B cell (primary cell): Measurements from ENCODE around the gene NFIB. TPM values are rescaled to one million over a fixed set of nuclear protein-coding genes. Genes with fewer than 3 reads are reported as not detected.

Source experiments
- ATAC-seq: fragments of 200-7000 bp; cut with Tn5 transposase; one replicate; pipeline ENCODE4 v1.10.0; 2021; ENCODE audit warnings: low read depth, mild to moderate bottlenecking, moderate number of reproducible peaks, moderate library complexity
- CTCF ChIA-PET: fragments of 350-600 bp; sonication (Branson Sonifier 250); formaldehyde crosslinking; loops from one replicate; lab custom pipeline; 2021; ENCODE audit warnings: antibody characterized with exemption, inconsistent platforms; lab: Charles Lee
- POLR2A ChIA-PET: fragments of 350-600 bp; sonication (Branson Sonifier 250); formaldehyde crosslinking; loops from one replicate; lab custom pipeline; 2021; ENCODE audit warnings: antibody characterized with exemption; lab: Charles Lee
- DNase-seq: peaks from one replicate; pipeline ENCODE4 v3.0.0; 2013
- H2AFZ ChIP-seq: 2 replicates; pipeline ENCODE4 v1.6.1; 2012; ENCODE audit warnings: mild to moderate bottlenecking, low read depth, low read length; ENCODE audit not compliant: insufficient read depth, poor library complexity, severe bottlenecking
- H3K27ac ChIP-seq, 2 donors: 1 replicate in 1 of 2; 2 replicates in 1 of 2; pipeline ENCODE4 v1.5.1; 2012 to 2013; ENCODE audit warnings: low read length in 2 of 2, mild to moderate bottlenecking in 2 of 2, moderate library complexity in 1 of 2
- H3K27me3 ChIP-seq, 4 experiments: fragments of 200-600 bp in 1 of 4; sonication (generic) in 1 of 4; replicated peaks in 1 of 4; 1 replicate in 2 of 4; 2 replicates in 2 of 4; pipeline versions ENCODE4 v1.6.1 to v1.7.0; 2013 to 2016; ENCODE audit warnings: low read length in 3 of 4, mild to moderate bottlenecking in 2 of 4, mixed read lengths in 1 of 4, moderate library complexity in 1 of 4; ENCODE audit not compliant: insufficient read depth in 4 of 4, control insufficient read depth in 3 of 4; ENCODE audit errors: control extremely low read depth in 1 of 4
- H3K36me3 ChIP-seq, 2 experiments: replicated peaks in 1 of 2; 1 replicate in 1 of 2; 2 replicates in 1 of 2; pipeline versions ENCODE4 v1.6.1 to v1.7.1; 2013; ENCODE audit warnings: low read length in 1 of 2; ENCODE audit not compliant: insufficient read depth in 2 of 2, control insufficient read depth in 1 of 2; ENCODE audit errors: control extremely low read depth in 1 of 2, extremely low read depth in 1 of 2
- H3K4me1 ChIP-seq, 2 donors: fragments of 200-600 bp in 1 of 2; sonication (generic) in 1 of 2; 1 replicate in 1 of 2; 2 replicates in 1 of 2; pipeline versions ENCODE4 v1.5.1 to v1.6.1; 2013 to 2017; ENCODE audit warnings: low read length in 2 of 2; ENCODE audit not compliant: control insufficient read depth in 2 of 2, insufficient read depth in 2 of 2
- H3K4me2 ChIP-seq: replicated peaks from 2 replicates; pipeline ENCODE3; 2012; ENCODE audit warnings: mild to moderate bottlenecking, low read depth, low read length; ENCODE audit not compliant: poor library complexity, severe bottlenecking
- H3K4me3 ChIP-seq, 5 experiments: fragments of 200-600 bp in 1 of 5; sonication (generic) in 1 of 5; 1 replicate in 3 of 5; 2 replicates in 2 of 5; pipeline versions ENCODE4 v1.5.1 to v1.7.0; 2011 to 2016; ENCODE audit warnings: low read length in 4 of 5, mild to moderate bottlenecking in 4 of 5, low read depth in 2 of 5, control low read depth in 1 of 5, moderate library complexity in 1 of 5; ENCODE audit not compliant: insufficient read depth in 1 of 5; ENCODE audit errors: control extremely low read depth in 1 of 5, extremely low read depth in 1 of 5
- H3K79me2 ChIP-seq: fragments of 200-600 bp; sonication (generic); one replicate; pipeline ENCODE4 v1.6.0; 2016; ENCODE audit warnings: low read length; ENCODE audit not compliant: control insufficient read depth, insufficient read depth
- H3K9ac ChIP-seq: fragments of 200-600 bp; sonication (generic); 2 replicates; pipeline ENCODE4 v1.6.1; 2017; ENCODE audit warnings: mild to moderate bottlenecking, low read length, moderate library complexity
- H3K9me3 ChIP-seq, 3 donors: one replicate each; pipeline versions ENCODE4 v1.6.1 to v1.7.1; 2013; ENCODE audit warnings: low read length in 2 of 3; ENCODE audit not compliant: control insufficient read depth in 2 of 3, insufficient read depth in 1 of 3; ENCODE audit errors: control extremely low read depth in 1 of 3
- H4K20me1 ChIP-seq: 2 replicates; pipeline ENCODE4 v1.6.0; 2012; ENCODE audit warnings: mild to moderate bottlenecking, low read length; ENCODE audit not compliant: insufficient read depth, control insufficient read depth, poor library complexity, severe bottlenecking
- H3K27ac Mint-ChIP-seq: one replicate; pipeline ENCODE4 v1.8.0; 2021; ENCODE audit warnings: mixed read lengths
- H3K27me3 Mint-ChIP-seq: one replicate; pipeline ENCODE4 v1.8.0; 2021; ENCODE audit warnings: mixed read lengths
- H3K4me1 Mint-ChIP-seq: one replicate; pipeline ENCODE4 v1.8.0; 2021; ENCODE audit warnings: mixed read lengths
- H3K4me3 Mint-ChIP-seq: one replicate; pipeline ENCODE4 v1.8.0; 2021; ENCODE audit warnings: mixed read lengths
- H3K9me3 Mint-ChIP-seq: one replicate; pipeline ENCODE4 v1.8.0; 2022; ENCODE audit warnings: mixed read lengths; ENCODE audit not compliant: insufficient read depth
- CTCF ChIP-seq: fragments of 200-600 bp; IDR thresholded peaks from one replicate; pipeline ENCODE4 v1.8.0; 2022; ENCODE audit warnings: antibody characterized with exemption, mild to moderate bottlenecking
- EZH2 ChIP-seq: IDR thresholded peaks from 2 replicates; pipeline ENCODE4 v1.6.1; 2012; ENCODE audit warnings: borderline replicate concordance, low read depth, mild to moderate bottlenecking, moderate library complexity, low read length; ENCODE audit not compliant: insufficient read depth, poor library complexity, severe bottlenecking
- WGBS: methylation state at CpG from one replicate; pipeline ENCODE4 v1.1.5; 2013; ENCODE audit warnings: missing lambda C conversion rate; ENCODE audit not compliant: insufficient coverage; 5-methylcytosine and 5-hydroxymethylcytosine counted together
- intact Hi-C: fragments of 100-400 bp; cut with micrococcal nuclease; formaldehyde crosslinking; loops from one replicate; pipeline ENCODE4 v1.10.0; 2022
- polyA plus RNA-seq: library from polyadenylated mRNA; depleted of rRNA; stranded (reverse); fragments of >200 nt; gene quantifications from 2 replicates; pipeline ENCODE4 v1.2.3, GENCODE V29; 2012
- total RNA-seq, 2 donors: library from RNA; stranded (reverse); fragments of 120-200 nt in 1 of 2; gene quantifications; 1 replicate in 1 of 2; 2 replicates in 1 of 2; pipeline versions ENCODE4 v1.2.3 to v1.2.4, GENCODE V29; 2013 to 2022

The NFIB gene
- total and polyA plus RNA-seq, 2 donors (not counting 1 experiment from before 2014, with no cell fraction given): not detected

- Mint-ChIP-seq H3K4me3 (no peak overlapping the region), H3K4me1 (no peaks in the 10 kb centered on the region), H3K9me3 (no peaks in the 10 kb centered on the region), H3K27me3 (no peaks in the 10 kb centered on the region), H3K27ac (no peak overlapping the region)
- no peak overlapping the region for H3K4me3 ChIP-seq
- ChIA-PET POLR2A (no interaction called here), CTCF (no interaction called here)
- H3K27me3 ChIP-seq: no peaks in the 10 kb centered on the region
- no peaks in the 10 kb centered on the region for H3K79me2 ChIP-seq
- no peak overlapping the region for H2AFZ ChIP-seq
- DNase-seq (no peak), ATAC-seq (no peak)
- no peaks in the 10 kb centered on the region for H3K36me3 ChIP-seq
- no peaks in the 10 kb centered on the region for H4K20me1 ChIP-seq
- no peaks in the 10 kb centered on the region for H3K9me3 ChIP-seq
- no peak overlapping the region for H3K4me2 ChIP-seq
- H3K27ac ChIP-seq: no peak overlapping the region
- no peaks in the 10 kb centered on the region for H3K4me1 ChIP-seq
- H3K9ac ChIP-seq: no peak overlapping the region
- no peak for TF ChIP-seq EZH2
- TF ChIP-seq CTCF: no peak
- intact Hi-C loops: no loop called here
Observed at GRCh38 chr9:14221558-14221957, 92.4 kb downstream of the NFIB start.

GRCh38 chr9:14221119-14221518, 92.8 kb downstream of the NFIB start:
- DNase-seq (no peak), ATAC-seq (no peak)
- Histone ChIP-seq H3K36me3 (no peaks in the 10 kb centered on the region), H3K79me2 (no peaks in the 10 kb centered on the region), H4K20me1 (no peaks in the 10 kb centered on the region), H3K27me3 (no peaks in the 10 kb centered on the region), H3K4me1 (no peaks in the 10 kb centered on the region), H3K4me2 (no peak overlapping the region), H3K9ac (no peak overlapping the region), H3K9me3 (no peaks in the 10 kb centered on the region), H3K27ac (no peak overlapping the region), H3K4me3 (no peak overlapping the region), H2AFZ (no peak overlapping the region)
- Mint-ChIP-seq H3K27ac (no peak overlapping the region), H3K4me3 (no peak overlapping the region), H3K27me3 (no peaks in the 10 kb centered on the region), H3K9me3 (no peaks in the 10 kb centered on the region), H3K4me1 (no peaks in the 10 kb centered on the region)
- intact Hi-C loops: no loop called here
- POLR2A ChIA-PET: no interaction called here
- CTCF ChIA-PET: no interaction called here
- TF ChIP-seq CTCF: no peak
- TF ChIP-seq EZH2: no peak
- no CpG with 5 or more reads among the region's 4 CpGs for WGBS
